ENCODE measurements around the gene PRKCI. TPM values are rescaled to one million over a fixed set of nuclear protein-coding genes. Genes with fewer than 3 reads are reported as not detected.
"Not testable (repeated sequence)": the region's sequence is repeated elsewhere in the genome, so short reads cannot be mapped to it uniquely, and the experiment has no call there.

PRKCI gene
- total RNA-seq, 1 donor from 2014 or later, result 69.3 TPM

DNA sequence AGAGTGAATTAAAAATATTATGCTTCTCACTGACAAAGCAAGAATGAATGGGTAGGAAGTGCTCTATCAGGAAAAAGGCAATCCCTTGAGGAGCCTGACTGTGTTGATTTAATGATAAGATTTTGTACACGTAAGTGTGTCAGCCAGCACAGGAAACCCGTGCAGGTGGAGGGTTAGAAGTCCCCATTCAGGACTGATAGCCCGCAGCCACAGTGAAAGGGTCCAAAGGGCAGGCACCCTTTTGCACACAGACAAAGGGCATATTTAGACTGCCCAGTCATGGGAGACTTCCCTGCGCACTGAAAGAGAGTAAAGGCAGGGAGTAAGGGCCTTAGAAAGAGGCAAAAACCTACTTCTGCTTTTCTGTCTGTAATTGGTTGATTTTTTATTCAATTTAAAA lies 108.9 kb downstream of the PRKCI start:
- DNase-seq (ENCODE audit: low read depth), result no peak
- TF ChIP-seq, protein P1, sequence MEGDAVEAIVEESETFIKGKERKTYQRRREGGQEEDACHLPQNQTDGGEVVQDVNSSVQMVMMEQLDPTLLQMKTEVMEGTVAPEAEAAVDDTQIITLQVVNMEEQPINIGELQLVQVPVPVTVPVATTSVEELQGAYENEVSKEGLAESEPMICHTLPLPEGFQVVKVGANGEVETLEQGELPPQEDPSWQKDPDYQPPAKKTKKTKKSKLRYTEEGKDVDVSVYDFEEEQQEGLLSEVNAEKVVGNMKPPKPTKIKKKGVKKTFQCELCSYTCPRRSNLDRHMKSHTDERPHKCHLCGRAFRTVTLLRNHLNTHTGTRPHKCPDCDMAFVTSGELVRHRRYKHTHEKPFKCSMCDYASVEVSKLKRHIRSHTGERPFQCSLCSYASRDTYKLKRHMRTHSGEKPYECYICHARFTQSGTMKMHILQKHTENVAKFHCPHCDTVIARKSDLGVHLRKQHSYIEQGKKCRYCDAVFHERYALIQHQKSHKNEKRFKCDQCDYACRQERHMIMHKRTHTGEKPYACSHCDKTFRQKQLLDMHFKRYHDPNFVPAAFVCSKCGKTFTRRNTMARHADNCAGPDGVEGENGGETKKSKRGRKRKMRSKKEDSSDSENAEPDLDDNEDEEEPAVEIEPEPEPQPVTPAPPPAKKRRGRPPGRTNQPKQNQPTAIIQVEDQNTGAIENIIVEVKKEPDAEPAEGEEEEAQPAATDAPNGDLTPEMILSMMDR (IDR thresholded peaks at IDR 0.05; ENCODE audit: insufficient read depth, low read length, poor library complexity, severe bottlenecking), result no peak
- no peaks in the 10 kb centered on the region for H3K36me3 ChIP-seq (ENCODE audit: control insufficient read depth, insufficient read depth, low read length)
- H3K27me3 ChIP-seq (ENCODE audit: control insufficient read depth, insufficient read depth, low read length), result no peaks in the 10 kb centered on the region
- H3K4me3 ChIP-seq (ENCODE audit: low read depth, low read length), result no peak overlapping the region

DNA sequence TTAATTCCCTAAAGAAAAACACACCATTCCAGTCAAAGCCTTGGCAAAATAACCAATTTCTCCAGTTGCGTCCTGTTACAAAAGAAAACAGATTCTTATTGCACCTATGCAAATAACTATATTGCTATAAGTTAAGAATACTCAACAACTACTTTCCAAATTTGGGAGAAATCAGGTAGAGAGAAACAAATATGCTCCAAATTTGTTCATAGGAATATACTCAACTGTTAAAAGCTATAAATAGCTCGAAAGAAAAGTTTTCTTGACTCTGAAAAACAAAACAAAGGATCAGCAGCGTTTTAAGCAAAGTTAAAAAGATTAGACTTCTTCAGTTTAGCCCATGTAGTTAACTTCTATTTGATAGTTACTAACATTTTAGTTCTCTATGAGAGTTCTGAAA lies 115.2 kb downstream of the PRKCI start:
- Histone ChIP-seq H3K27me3 (ENCODE audit: control insufficient read depth, insufficient read depth, low read length) (no peaks in the 10 kb centered on the region), H3K36me3 (ENCODE audit: control insufficient read depth, insufficient read depth, low read length) (no peaks in the 10 kb centered on the region), H3K4me3 (ENCODE audit: low read depth, low read length) (no peak overlapping the region)
- DNase-seq (ENCODE audit: low read depth), result no peak
- TF ChIP-seq, protein P1 (IDR thresholded peaks at IDR 0.05; ENCODE audit: insufficient read depth, low read length, poor library complexity, severe bottlenecking), result no peak

DNA sequence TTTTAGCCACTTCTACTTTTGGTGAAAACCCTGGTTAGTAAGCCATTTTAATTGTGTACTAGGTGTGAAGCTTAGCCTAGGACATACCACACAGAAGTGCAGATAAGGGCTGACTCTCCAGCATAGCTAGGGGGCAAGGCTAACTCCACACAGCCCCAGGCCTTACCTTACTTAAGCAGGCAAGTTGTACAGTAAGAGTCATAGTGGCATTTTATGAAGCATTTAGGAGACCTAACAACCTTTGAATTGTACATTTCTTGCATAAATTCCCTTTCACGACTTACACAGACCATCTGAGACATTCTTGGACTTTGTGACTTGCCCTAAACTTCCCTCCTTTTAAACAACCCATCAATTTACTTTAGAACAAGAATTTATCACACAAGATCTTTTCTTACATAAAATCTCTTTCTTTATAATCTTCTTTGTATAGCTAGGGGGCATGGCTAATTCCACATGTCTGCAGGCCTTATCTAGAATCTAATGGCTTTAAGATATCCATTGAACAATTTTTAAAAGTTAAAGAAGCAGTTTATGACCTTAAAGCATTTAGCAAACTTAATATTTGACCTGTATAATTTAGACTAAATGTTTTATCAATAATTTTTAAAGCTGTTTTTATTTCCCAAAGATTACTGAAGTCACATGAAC lies 116.6 kb downstream of the PRKCI start:
- DNase-seq (ENCODE audit: low read depth), result no peak
- TF ChIP-seq, protein P1 (IDR thresholded peaks at IDR 0.05; ENCODE audit: insufficient read depth, low read length, poor library complexity, severe bottlenecking), result no peak
- H3K27me3 ChIP-seq (ENCODE audit: control insufficient read depth, insufficient read depth, low read length), result no peaks in the 10 kb centered on the region
- H3K36me3 ChIP-seq (ENCODE audit: control insufficient read depth, insufficient read depth, low read length), result no peaks in the 10 kb centered on the region
- H3K4me3 ChIP-seq (ENCODE audit: low read depth, low read length), result no peak overlapping the region

DNA sequence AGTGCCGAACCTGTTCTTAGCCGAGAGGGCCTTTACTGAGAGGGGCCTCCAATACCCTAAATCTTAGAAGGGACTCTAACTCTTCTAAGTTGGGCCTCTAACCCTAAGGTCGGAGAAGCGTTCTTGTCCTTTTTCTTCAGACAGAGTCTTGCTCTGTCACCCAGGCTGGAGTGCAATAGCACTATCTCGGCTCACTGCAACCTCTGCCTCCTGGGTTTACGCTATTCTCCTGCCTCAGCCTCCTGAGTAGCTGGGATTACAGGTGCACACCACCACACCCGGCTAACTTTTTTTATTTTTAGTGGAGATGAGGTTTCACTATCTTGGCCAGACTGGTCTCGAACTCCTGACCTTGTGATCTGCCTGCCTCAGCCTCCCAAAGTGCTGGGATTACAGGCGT lies 120.0 kb downstream of the PRKCI start:
- not testable (repeated sequence) for H3K36me3 ChIP-seq (ENCODE audit: control insufficient read depth, insufficient read depth, low read length); DNase-seq (ENCODE audit: low read depth); H3K27me3 ChIP-seq (ENCODE audit: control insufficient read depth, insufficient read depth, low read length); H3K4me3 ChIP-seq (ENCODE audit: low read depth, low read length)

- not testable (repeated sequence) for H3K27me3 ChIP-seq (ENCODE audit: control insufficient read depth, insufficient read depth, low read length); H3K36me3 ChIP-seq (ENCODE audit: control insufficient read depth, insufficient read depth, low read length); H3K4me3 ChIP-seq (ENCODE audit: low read depth, low read length); DNase-seq (ENCODE audit: low read depth)
Observed at GRCh38 chr3:170343859-170344258, 121.6 kb downstream of the PRKCI start.

GRCh38 chr3:170344971-170345370 lies 122.7 kb downstream of the PRKCI start:
- H3K4me3 ChIP-seq (ENCODE audit: low read depth, low read length), result no peak overlapping the region
- no peaks in the 10 kb centered on the region for H3K27me3 ChIP-seq (ENCODE audit: control insufficient read depth, insufficient read depth, low read length)
- H3K36me3 ChIP-seq (ENCODE audit: control insufficient read depth, insufficient read depth, low read length), result no peaks in the 10 kb centered on the region
- DNase-seq (ENCODE audit: low read depth), result no peak
- TF ChIP-seq, protein P1 (IDR thresholded peaks at IDR 0.05; ENCODE audit: insufficient read depth, low read length, poor library complexity, severe bottlenecking), result no peak
